H9 (cell line): ENCODE measurements around the gene C1QTNF6. TPM values are rescaled to one million over a fixed set of nuclear protein-coding genes. Genes with fewer than 3 reads are reported as not detected.

Experiments
- DNase-seq: peaks from one replicate; pipeline ENCODE4 v3.0.0-alpha.2; 2017
- H2AFZ ChIP-seq: one replicate; pipeline ENCODE4 v1.6.1; 2013; ENCODE audit warnings: mild to moderate bottlenecking, low read length, control low read depth, moderate library complexity
- H2AK5ac ChIP-seq: 2 replicates; pipeline ENCODE4 v1.6.1; 2013; ENCODE audit warnings: low read length, control low read depth, mixed read lengths; ENCODE audit not compliant: insufficient read length
- H2BK120ac ChIP-seq: one replicate; pipeline ENCODE4 v1.6.1; 2013; ENCODE audit warnings: low read depth, mild to moderate bottlenecking, low read length, control low read depth, inconsistent platforms; ENCODE audit not compliant: poor library complexity, severe bottlenecking
- H2BK12ac ChIP-seq: 2 replicates; pipeline ENCODE4 v1.6.1; 2013; ENCODE audit warnings: low read length, control low read depth, mixed read lengths, low read depth; ENCODE audit not compliant: insufficient read length
- H2BK15ac ChIP-seq: 2 replicates; pipeline ENCODE4 v1.6.1; 2013; ENCODE audit warnings: low read depth, low read length, control low read depth
- H2BK20ac ChIP-seq: one replicate; pipeline ENCODE4 v1.6.1; 2013; ENCODE audit warnings: low read depth, mild to moderate bottlenecking, low read length, control low read depth, inconsistent platforms; ENCODE audit not compliant: poor library complexity, severe bottlenecking
- H2BK5ac ChIP-seq: 2 replicates; pipeline ENCODE4 v1.6.1; 2013; ENCODE audit warnings: low read length, control low read depth, mixed read lengths; ENCODE audit not compliant: insufficient read length
- H3K14ac ChIP-seq: 2 replicates; pipeline ENCODE4 v1.6.1; 2013; ENCODE audit warnings: low read length, control low read depth; ENCODE audit not compliant: insufficient read depth
- H3K18ac ChIP-seq: 2 replicates; pipeline ENCODE4 v1.6.1; 2013; ENCODE audit warnings: low read depth, mild to moderate bottlenecking, mixed read lengths, low read length, control low read depth; ENCODE audit not compliant: insufficient read length
- H3K23ac ChIP-seq: 2 replicates; pipeline ENCODE4 v1.6.1; 2013; ENCODE audit warnings: low read length, control low read depth, mixed read lengths, low read depth; ENCODE audit not compliant: insufficient read length
- H3K23me2 ChIP-seq: 2 replicates; pipeline ENCODE4 v1.6.1; 2013; ENCODE audit warnings: low read depth, mild to moderate bottlenecking, mixed read lengths, low read length, control low read depth; ENCODE audit not compliant: insufficient read length, poor library complexity, severe bottlenecking
- H3K27ac ChIP-seq: 2 replicates; pipeline ENCODE4 v1.5.1; 2013; ENCODE audit warnings: low read length, control low read depth, mixed read lengths, low read depth; ENCODE audit not compliant: insufficient read length
- H3K27me3 ChIP-seq: 2 replicates; pipeline ENCODE4 v1.6.1; 2013; ENCODE audit warnings: low read length, control low read depth, inconsistent platforms; ENCODE audit not compliant: insufficient read depth
- H3K4ac ChIP-seq: 2 replicates; pipeline ENCODE4 v1.6.1; 2013; ENCODE audit warnings: low read depth, mild to moderate bottlenecking, control low read depth, inconsistent platforms, low read length, moderate library complexity
- H3K4me1 ChIP-seq: 2 replicates; pipeline ENCODE4 v1.6.1; 2013; ENCODE audit warnings: low read length, control low read depth, inconsistent platforms; ENCODE audit not compliant: insufficient read depth
- H3K4me2 ChIP-seq: 2 replicates; pipeline ENCODE4 v1.6.1; 2013; ENCODE audit warnings: low read length, control low read depth, mixed read lengths; ENCODE audit not compliant: insufficient read length, insufficient read depth
- H3K56ac ChIP-seq: 2 replicates; pipeline ENCODE4 v1.6.1; 2013; ENCODE audit warnings: low read depth, mild to moderate bottlenecking, mixed read lengths, low read length, control low read depth; ENCODE audit not compliant: insufficient read length
- H3K79me1 ChIP-seq: 2 replicates; pipeline ENCODE4 v1.6.1; 2013; ENCODE audit warnings: low read depth, mild to moderate bottlenecking, moderate library complexity, low read length, control low read depth, inconsistent platforms; ENCODE audit not compliant: insufficient read depth, poor library complexity, severe bottlenecking
- H3K79me2 ChIP-seq: 2 replicates; pipeline ENCODE4 v1.6.1; 2013; ENCODE audit warnings: low read length, control low read depth, inconsistent platforms; ENCODE audit not compliant: insufficient read depth
- H3K9ac ChIP-seq: 2 replicates; pipeline ENCODE4 v1.6.1; 2013; ENCODE audit warnings: low read length, control low read depth, mixed read lengths; ENCODE audit not compliant: insufficient read length; ENCODE audit errors: extremely low read depth
- H3K9me3 ChIP-seq: one replicate; pipeline ENCODE4 v1.6.1; 2013; ENCODE audit warnings: low read depth, low read length, inconsistent platforms; ENCODE audit not compliant: control insufficient read depth
- H3T11ph ChIP-seq: one replicate; pipeline ENCODE4 v1.6.1; 2013; ENCODE audit warnings: mild to moderate bottlenecking, low read length, control low read depth, inconsistent platforms
- H4K20me1 ChIP-seq: one replicate; pipeline ENCODE4 v1.6.1; 2013; ENCODE audit not compliant: control insufficient read depth, insufficient read length, insufficient read depth
- H4K5ac ChIP-seq: 2 replicates; pipeline ENCODE4 v1.6.1; 2013; ENCODE audit warnings: low read depth, mild to moderate bottlenecking, mixed read lengths, low read length, control low read depth; ENCODE audit not compliant: insufficient read length
- H4K8ac ChIP-seq: replicated peaks from 2 replicates; pipeline ENCODE4 v1.6.1; 2013; ENCODE audit warnings: low read length, control low read depth, mixed read lengths, low read depth; ENCODE audit not compliant: insufficient read length
- H4K91ac ChIP-seq: 2 replicates; pipeline ENCODE4 v1.6.1; 2013; ENCODE audit warnings: low read depth, mild to moderate bottlenecking, moderate library complexity, mixed read lengths, low read length, control low read depth; ENCODE audit not compliant: insufficient read length
- H3K27ac Mint-ChIP-seq, 3 experiments: 2 replicates in 2 of 3; 3 replicates in 1 of 3; pipeline ENCODE4 v1.8.0; 2020 to 2021; ENCODE audit warnings: mixed read lengths in 3 of 3, mild to moderate bottlenecking in 1 of 3, moderate library complexity in 1 of 3
- H3K27me3 Mint-ChIP-seq: 2 replicates; pipeline ENCODE4 v1.8.0; 2021; ENCODE audit warnings: low read depth, mild to moderate bottlenecking, moderate library complexity, mixed read lengths
- H3K36me3 Mint-ChIP-seq, 3 experiments: 2 replicates in 2 of 3; 3 replicates in 1 of 3; pipeline ENCODE4 v1.8.0; 2020 to 2021; ENCODE audit warnings: low read depth in 3 of 3, mixed read lengths in 3 of 3; ENCODE audit not compliant: insufficient read depth in 1 of 3
- H3K4me1 Mint-ChIP-seq, 2 experiments: 2 replicates each; pipeline ENCODE4 v1.8.0; 2020; ENCODE audit warnings: mixed read lengths in 2 of 2
- H3K4me3 Mint-ChIP-seq, 2 experiments: 2 replicates in 1 of 2; 3 replicates in 1 of 2; pipeline ENCODE4 v1.8.0; 2020 to 2021; ENCODE audit warnings: mild to moderate bottlenecking in 2 of 2, mixed read lengths in 2 of 2, moderate library complexity in 1 of 2
- H3K9me3 Mint-ChIP-seq, 2 experiments: 2 replicates in 1 of 2; 3 replicates in 1 of 2; pipeline ENCODE4 v1.8.0; 2020; ENCODE audit warnings: mild to moderate bottlenecking in 2 of 2, mixed read lengths in 2 of 2, moderate library complexity in 1 of 2
- CTCF ChIP-seq: fragments of 200-600 bp; sonication (generic); conservative IDR thresholded peaks from 3 replicates; pipeline ENCODE4 v1.8.0; 2021; ENCODE audit warnings: antibody characterized with exemption, mild to moderate bottlenecking
- WGBS: extraction: QIAGEN DNeasy Blood & Tissue Kit; methylation state at CpG from one replicate; pipeline ENCODE4 v1.1.7; 2013; ENCODE audit warnings: missing lambda C conversion rate, low lambda C conversion rate, mixed read lengths; ENCODE audit not compliant: insufficient read length; ENCODE audit errors: extremely low coverage; 5-methylcytosine and 5-hydroxymethylcytosine counted together
- total RNA-seq: library from RNA; stranded (reverse); gene quantifications from 2 replicates; pipeline ENCODE4 v1.2.1, GENCODE V29; 2021

Gene C1QTNF6
- total RNA-seq, 1 experiment from 2014 or later = 5.0 TPM

DNA sequence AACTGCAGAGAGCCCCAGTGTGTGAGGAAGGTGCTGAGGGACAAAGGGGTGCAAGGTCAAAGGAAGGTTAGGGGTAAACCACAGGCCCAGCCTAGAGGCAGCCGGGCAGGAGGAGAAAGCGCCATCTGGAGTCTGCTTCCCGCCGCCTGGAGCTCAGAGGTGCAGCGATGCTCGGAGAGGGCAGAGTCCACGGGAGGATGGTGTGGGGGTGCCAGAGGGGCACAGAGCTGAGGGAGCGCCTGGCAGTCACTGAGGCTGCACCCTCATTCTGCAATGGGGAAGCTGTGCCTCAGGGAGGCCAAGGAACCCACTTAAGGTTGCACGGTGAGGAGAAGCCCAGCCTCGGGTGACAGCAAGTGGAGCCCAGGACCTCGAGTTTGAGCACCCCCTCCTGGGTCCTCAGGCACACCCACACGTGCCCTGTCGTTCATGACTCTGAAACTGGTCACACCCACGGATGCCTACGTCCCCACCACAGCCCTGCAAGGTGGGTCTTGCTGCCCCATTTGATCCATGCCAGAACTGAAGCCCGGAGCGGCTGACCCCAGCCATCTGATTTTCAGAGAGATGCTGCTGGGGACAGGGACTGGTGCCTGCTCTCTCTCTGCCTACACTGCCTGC, 39.9 kb downstream of the C1QTNF6 start:
- H3K27me3 Mint-ChIP-seq = peaks cover 31% of the 10 kb centered on the region
- H3K4me2 ChIP-seq = no peak overlapping the region
- no peak overlapping the region for H2AK5ac ChIP-seq
- H2BK15ac ChIP-seq = no peak overlapping the region
- H3K27me3 ChIP-seq = no peaks in the 10 kb centered on the region
- H4K8ac ChIP-seq = no peak overlapping the region
- no peak overlapping the region for H3K27ac ChIP-seq
- no peak overlapping the region for H4K91ac ChIP-seq
- no peaks in the 10 kb centered on the region for H3K23me2 ChIP-seq
- H3K23ac ChIP-seq = no peak overlapping the region
- H3K79me1 ChIP-seq = no peaks in the 10 kb centered on the region
- no peak overlapping the region for H2BK5ac ChIP-seq
- no peak overlapping the region for H2BK20ac ChIP-seq
- no peaks in the 10 kb centered on the region for H3K79me2 ChIP-seq
- H3K9me3 Mint-ChIP-seq = peaks cover 0 to 16% of the 10 kb centered on the region in 2 experiments; a peak in 2 of 5 replicates
- no peak overlapping the region for H2BK12ac ChIP-seq
- no peak overlapping the region for H3K4ac ChIP-seq
- no peak overlapping the region for H2BK120ac ChIP-seq
- no CpG with 5 or more reads among the region's 17 CpGs for WGBS
- H3K4me3 Mint-ChIP-seq = no peak overlapping the region
- H3K56ac ChIP-seq = no peak overlapping the region
- peak overlapping the region in 1 of 3 experiments; percentile 93; a peak in 1 of 7 replicates for H3K27ac Mint-ChIP-seq
- no peak overlapping the region for H2AFZ ChIP-seq
- 0 out of 3 replicates have a peak, but pooled peaks have one; percentile 19 for TF ChIP-seq CTCF
- H4K20me1 ChIP-seq = no peaks in the 10 kb centered on the region
- no peak overlapping the region for H4K5ac ChIP-seq
- no peak for DNase-seq
- H3K4me1 ChIP-seq = no peaks in the 10 kb centered on the region; the same call in 1 of the 2 replicates
- no peak overlapping the region for H3K18ac ChIP-seq
- peaks cover 0 to 7% (median 0%) of the 10 kb centered on the region in 3 experiments; a peak in 3 of 7 replicates for H3K36me3 Mint-ChIP-seq
- H3K4me1 Mint-ChIP-seq = peaks cover 6 to 23% of the 10 kb centered on the region in 2 experiments
- no peak overlapping the region for H3K9ac ChIP-seq
- H3K9me3 ChIP-seq = no peaks in the 10 kb centered on the region
- H3T11ph ChIP-seq = no peak overlapping the region
- H3K14ac ChIP-seq = no peak overlapping the region
